Neural progenitor cell (in vitro differentiated cells): ENCODE data around the gene LGR4. TPM values are rescaled to one million over a fixed set of nuclear protein-coding genes. Genes with fewer than 3 reads are reported as not detected.

Experiments used
- DNase-seq: peaks from one replicate; pipeline ENCODE4 v3.0.0-alpha.2; 2016; ENCODE audit warnings: low spot score
- H2AFZ ChIP-seq: fragments of 200-600 bp; sonication (generic); replicated peaks from 2 replicates; pipeline ENCODE4 v1.6.1; 2016; ENCODE audit warnings: antibody characterized with exemption
- H3F3A ChIP-seq: fragments of 200-600 bp; sonication (generic); 2 replicates; pipeline ENCODE4 v1.6.1; 2016; ENCODE audit warnings: antibody characterized with exemption, low read depth
- H3K27ac ChIP-seq: fragments of 200-600 bp; sonication (generic); 2 replicates; pipeline ENCODE4 v1.5.1; 2016; ENCODE audit warnings: mild to moderate bottlenecking
- H3K27me3 ChIP-seq: fragments of 200-600 bp; sonication (generic); 2 replicates; pipeline ENCODE4 v1.6.1; 2016; ENCODE audit warnings: mild to moderate bottlenecking, moderate library complexity
- H3K36me3 ChIP-seq: fragments of 200-600 bp; sonication (generic); 2 replicates; pipeline ENCODE4 v1.5.1; 2016
- H3K4me1 ChIP-seq: fragments of 200-600 bp; sonication (generic); 2 replicates; pipeline ENCODE4 v1.6.1; 2016; ENCODE audit warnings: mixed run types
- H3K4me2 ChIP-seq: fragments of 200-600 bp; sonication (generic); 2 replicates; pipeline ENCODE4 v1.6.1; 2016
- H3K4me3 ChIP-seq: fragments of 200-600 bp; sonication (generic); 2 replicates; pipeline ENCODE4 v1.5.1; 2016
- H3K79me2 ChIP-seq: fragments of 200-600 bp; sonication (generic); 2 replicates; pipeline ENCODE4 v1.6.1; 2016; ENCODE audit warnings: low read depth
- H3K9ac ChIP-seq: fragments of 200-600 bp; sonication (generic); 2 replicates; pipeline ENCODE4 v1.6.1; 2016
- H3K9me3 ChIP-seq: fragments of 200-600 bp; sonication (generic); 2 replicates; pipeline ENCODE4 v1.5.1; 2016; ENCODE audit warnings: low read depth
- H4K20me1 ChIP-seq: fragments of 200-600 bp; sonication (generic); 2 replicates; pipeline ENCODE4 v1.6.1; 2016; ENCODE audit warnings: low read depth
- H3K27ac Mint-ChIP-seq: 3 replicates; pipeline ENCODE4 v1.8.0; 2021; ENCODE audit warnings: mixed read lengths
- H3K27me3 Mint-ChIP-seq: 2 replicates; pipeline ENCODE4 v1.8.0; 2022; ENCODE audit warnings: low read depth, mild to moderate bottlenecking, inconsistent platforms, moderate library complexity, mixed read lengths; ENCODE audit not compliant: insufficient read depth
- H3K36me3 Mint-ChIP-seq: 3 replicates; pipeline ENCODE4 v1.8.0; 2021; ENCODE audit warnings: mixed read lengths
- H3K4me1 Mint-ChIP-seq: 3 replicates; pipeline ENCODE4 v1.8.0; 2021; ENCODE audit warnings: mixed read lengths
- H3K4me3 Mint-ChIP-seq: 3 replicates; pipeline ENCODE4 v1.8.0; 2021; ENCODE audit warnings: mild to moderate bottlenecking, moderate library complexity, mixed read lengths
- H3K9me3 Mint-ChIP-seq: 3 replicates; pipeline ENCODE4 v1.8.0; 2020; ENCODE audit warnings: mixed read lengths
- CTCF ChIP-seq: fragments of 200-600 bp; sonication (generic); IDR thresholded peaks from 2 replicates; pipeline ENCODE4 v1.5.1; 2017; ENCODE audit warnings: antibody characterized with exemption, mild to moderate bottlenecking
- EZH2 ChIP-seq: fragments of 200-600 bp; sonication (generic); IDR thresholded peaks from 2 replicates; pipeline ENCODE4 v1.6.1; 2017; ENCODE audit warnings: antibody characterized with exemption, mild to moderate bottlenecking, moderate library complexity
- EZH2phosphoT487 ChIP-seq: fragments of 200-600 bp; sonication (generic); IDR thresholded peaks from 2 replicates; pipeline ENCODE4 v1.6.1; 2017; ENCODE audit warnings: antibody characterized with exemption
- total RNA-seq: library from RNA; depleted of rRNA; stranded (reverse); fragments of >200 nt; gene quantifications from 2 replicates; pipeline ENCODE4 v1.2.3, GENCODE V29; 2015; ENCODE audit warnings: low replicate concordance

LGR4 gene
- total RNA-seq, 1 donor from 2014 or later, result 274 TPM

GRCh38 chr11:27514558-27514957 lies 42.0 kb upstream of the LGR4 start:
- Mint-ChIP-seq H3K27me3 (no peaks in the 10 kb centered on the region), H3K27ac (no peak overlapping the region), H3K4me3 (no peak overlapping the region), H3K36me3 (no peaks in the 10 kb centered on the region), H3K4me1 (no peaks in the 10 kb centered on the region), H3K9me3 (no peaks in the 10 kb centered on the region)
- H3K36me3 ChIP-seq, result no peaks in the 10 kb centered on the region
- DNase-seq, result no peak
- no peaks in the 10 kb centered on the region for H3K9me3 ChIP-seq
- no peak overlapping the region for H3K27ac ChIP-seq
- no peak for TF ChIP-seq CTCF
- no peak for TF ChIP-seq EZH2phosphoT487
- no peak for TF ChIP-seq EZH2
- H3K4me1 ChIP-seq, result no peaks in the 10 kb centered on the region
- H3K79me2 ChIP-seq, result no peaks in the 10 kb centered on the region
- H3K4me2 ChIP-seq, result no peak overlapping the region
- no peak overlapping the region for H2AFZ ChIP-seq
- H3K27me3 ChIP-seq, result no peaks in the 10 kb centered on the region
- H3K9ac ChIP-seq, result no peak overlapping the region
- H3F3A ChIP-seq, result no peaks in the 10 kb centered on the region
- H4K20me1 ChIP-seq, result no peaks in the 10 kb centered on the region
- H3K4me3 ChIP-seq, result no peak overlapping the region

GRCh38 chr11:27514076-27514475 lies 41.5 kb upstream of the LGR4 start:
- DNase-seq, result no peak
- no peak overlapping the region for H3K27ac Mint-ChIP-seq
- H3K79me2 ChIP-seq, result no peaks in the 10 kb centered on the region
- no peaks in the 10 kb centered on the region for H3F3A ChIP-seq
- no peaks in the 10 kb centered on the region for H4K20me1 ChIP-seq
- no peaks in the 10 kb centered on the region for H3K36me3 Mint-ChIP-seq
- no peak overlapping the region for H3K4me2 ChIP-seq
- H3K36me3 ChIP-seq, result no peaks in the 10 kb centered on the region
- H3K4me1 ChIP-seq, result no peaks in the 10 kb centered on the region
- H3K9ac ChIP-seq, result no peak overlapping the region
- H3K4me3 ChIP-seq, result no peak overlapping the region
- H3K4me1 Mint-ChIP-seq, result no peaks in the 10 kb centered on the region
- TF ChIP-seq EZH2, result no peak
- H3K27me3 ChIP-seq, result no peaks in the 10 kb centered on the region
- H3K4me3 Mint-ChIP-seq, result no peak overlapping the region
- no peak overlapping the region for H3K27ac ChIP-seq
- H3K27me3 Mint-ChIP-seq, result no peaks in the 10 kb centered on the region
- H3K9me3 ChIP-seq, result no peaks in the 10 kb centered on the region
- H3K9me3 Mint-ChIP-seq, result no peaks in the 10 kb centered on the region
- H2AFZ ChIP-seq, result no peak overlapping the region

- no peak for DNase-seq
- no peak overlapping the region for H3K4me3 Mint-ChIP-seq
- H3K36me3 Mint-ChIP-seq, result no peaks in the 10 kb centered on the region
- TF ChIP-seq CTCF (no peak), EZH2phosphoT487 (no peak), EZH2 (no peak)
- no peak overlapping the region for H2AFZ ChIP-seq
- no peak overlapping the region for H3K4me2 ChIP-seq
- no peaks in the 10 kb centered on the region for H3K9me3 ChIP-seq
- H4K20me1 ChIP-seq, result no peaks in the 10 kb centered on the region
- no peaks in the 10 kb centered on the region for H3K9me3 Mint-ChIP-seq
- no peak overlapping the region for H3K4me3 ChIP-seq
- no peaks in the 10 kb centered on the region for H3K36me3 ChIP-seq
- no peaks in the 10 kb centered on the region for H3K27me3 Mint-ChIP-seq
- peaks cover under 1% of the 10 kb centered on the region for H3K4me1 Mint-ChIP-seq
- no peaks in the 10 kb centered on the region for H3K4me1 ChIP-seq
- H3K27ac ChIP-seq, result no peak overlapping the region
- no peak overlapping the region for H3K27ac Mint-ChIP-seq
- H3K9ac ChIP-seq, result no peak overlapping the region
- H3K79me2 ChIP-seq, result no peaks in the 10 kb centered on the region
- H3K27me3 ChIP-seq, result no peaks in the 10 kb centered on the region
- H3F3A ChIP-seq, result no peaks in the 10 kb centered on the region
These were observed 40.8 kb upstream of the LGR4 start for GRCh38 chr11:27513389-27513788.

GRCh38 chr11:27512238-27512637 lies 39.6 kb upstream of the LGR4 start:
- Histone ChIP-seq H3K79me2 (peaks cover 8% of the 10 kb centered on the region), H3K27me3 (no peaks in the 10 kb centered on the region), H3F3A (no peaks in the 10 kb centered on the region), H4K20me1 (no peaks in the 10 kb centered on the region), H3K9me3 (no peaks in the 10 kb centered on the region), H3K4me3 (no peak overlapping the region), H3K4me1 (peaks cover 4% of the 10 kb centered on the region), H3K4me2 (no peak overlapping the region), H3K36me3 (no peaks in the 10 kb centered on the region), H3K9ac (no peak overlapping the region), H3K27ac (no peak overlapping the region), H2AFZ (no peak overlapping the region)
- Mint-ChIP-seq H3K9me3 (no peaks in the 10 kb centered on the region), H3K4me3 (no peak overlapping the region), H3K36me3 (no peaks in the 10 kb centered on the region), H3K27me3 (no peaks in the 10 kb centered on the region), H3K27ac (no peak overlapping the region), H3K4me1 (peaks cover 8% of the 10 kb centered on the region)
- no peak for TF ChIP-seq EZH2phosphoT487
- no peak for TF ChIP-seq EZH2
- TF ChIP-seq CTCF, result no peak
- no peak for DNase-seq
